C4-2B (cell line): ENCODE data around the gene PSMC4.

Experiments used
- H3K27ac ChIP-seq: fragments of 450-650 bp; 2 replicates; pipeline ENCODE4 v1.5.1; 2017
- ZFX ChIP-seq: fragments of 450-650 bp; IDR thresholded peaks from 2 replicates; pipeline ENCODE4 v1.6.1; 2017
- TF ChIP-seq, protein P1 (sequence below): fragments of 450-650 bp; conservative IDR thresholded peaks from 2 replicates; pipeline ENCODE4 v1.5.1; 2017; ENCODE audit warnings: mild to moderate bottlenecking

Gene PSMC4

DNA sequence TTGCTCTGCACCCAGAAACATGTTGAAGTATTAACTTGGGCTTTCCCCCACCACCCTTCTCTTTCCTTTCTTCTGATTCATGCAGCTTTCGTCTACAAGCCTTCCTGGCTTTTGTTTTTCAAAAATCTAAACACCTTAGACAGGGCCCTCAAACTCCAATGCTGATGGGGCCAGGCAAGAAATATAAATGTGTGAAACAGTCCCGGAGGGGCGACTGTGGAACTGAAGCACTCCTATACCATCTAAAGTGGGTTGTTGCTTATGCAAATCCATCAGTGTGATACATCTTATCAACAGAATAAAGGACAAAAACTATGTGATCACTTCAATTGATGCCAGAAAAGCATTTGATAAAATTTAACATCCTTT is 42.6 kb upstream of the PSMC4 start:
- H3K27ac ChIP-seq: no peak overlapping the region
- TF ChIP-seq, protein P1, sequence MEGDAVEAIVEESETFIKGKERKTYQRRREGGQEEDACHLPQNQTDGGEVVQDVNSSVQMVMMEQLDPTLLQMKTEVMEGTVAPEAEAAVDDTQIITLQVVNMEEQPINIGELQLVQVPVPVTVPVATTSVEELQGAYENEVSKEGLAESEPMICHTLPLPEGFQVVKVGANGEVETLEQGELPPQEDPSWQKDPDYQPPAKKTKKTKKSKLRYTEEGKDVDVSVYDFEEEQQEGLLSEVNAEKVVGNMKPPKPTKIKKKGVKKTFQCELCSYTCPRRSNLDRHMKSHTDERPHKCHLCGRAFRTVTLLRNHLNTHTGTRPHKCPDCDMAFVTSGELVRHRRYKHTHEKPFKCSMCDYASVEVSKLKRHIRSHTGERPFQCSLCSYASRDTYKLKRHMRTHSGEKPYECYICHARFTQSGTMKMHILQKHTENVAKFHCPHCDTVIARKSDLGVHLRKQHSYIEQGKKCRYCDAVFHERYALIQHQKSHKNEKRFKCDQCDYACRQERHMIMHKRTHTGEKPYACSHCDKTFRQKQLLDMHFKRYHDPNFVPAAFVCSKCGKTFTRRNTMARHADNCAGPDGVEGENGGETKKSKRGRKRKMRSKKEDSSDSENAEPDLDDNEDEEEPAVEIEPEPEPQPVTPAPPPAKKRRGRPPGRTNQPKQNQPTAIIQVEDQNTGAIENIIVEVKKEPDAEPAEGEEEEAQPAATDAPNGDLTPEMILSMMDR: no peak
- no peak for TF ChIP-seq ZFX

DNA sequence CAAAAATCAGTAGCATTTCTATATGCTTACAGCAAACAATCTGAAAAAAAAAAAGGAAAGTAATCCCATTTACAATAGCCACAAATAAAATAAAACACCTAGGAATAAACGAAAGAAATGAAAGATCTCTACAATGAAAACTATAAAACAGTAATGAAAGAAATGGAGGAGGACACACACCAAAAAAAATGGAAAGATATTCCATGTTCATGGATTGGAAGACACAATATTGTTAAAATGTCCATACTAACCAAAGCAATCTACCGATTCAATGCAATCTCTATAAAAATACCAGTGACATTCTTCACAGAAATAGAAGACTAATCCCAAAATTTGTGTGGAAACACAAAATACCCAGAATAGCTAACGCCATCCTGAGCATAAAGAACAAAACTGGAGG is 41.2 kb upstream of the PSMC4 start:
- no peak for TF ChIP-seq ZFX
- TF ChIP-seq, protein P1: no peak
- H3K27ac ChIP-seq: no peak overlapping the region

DNA sequence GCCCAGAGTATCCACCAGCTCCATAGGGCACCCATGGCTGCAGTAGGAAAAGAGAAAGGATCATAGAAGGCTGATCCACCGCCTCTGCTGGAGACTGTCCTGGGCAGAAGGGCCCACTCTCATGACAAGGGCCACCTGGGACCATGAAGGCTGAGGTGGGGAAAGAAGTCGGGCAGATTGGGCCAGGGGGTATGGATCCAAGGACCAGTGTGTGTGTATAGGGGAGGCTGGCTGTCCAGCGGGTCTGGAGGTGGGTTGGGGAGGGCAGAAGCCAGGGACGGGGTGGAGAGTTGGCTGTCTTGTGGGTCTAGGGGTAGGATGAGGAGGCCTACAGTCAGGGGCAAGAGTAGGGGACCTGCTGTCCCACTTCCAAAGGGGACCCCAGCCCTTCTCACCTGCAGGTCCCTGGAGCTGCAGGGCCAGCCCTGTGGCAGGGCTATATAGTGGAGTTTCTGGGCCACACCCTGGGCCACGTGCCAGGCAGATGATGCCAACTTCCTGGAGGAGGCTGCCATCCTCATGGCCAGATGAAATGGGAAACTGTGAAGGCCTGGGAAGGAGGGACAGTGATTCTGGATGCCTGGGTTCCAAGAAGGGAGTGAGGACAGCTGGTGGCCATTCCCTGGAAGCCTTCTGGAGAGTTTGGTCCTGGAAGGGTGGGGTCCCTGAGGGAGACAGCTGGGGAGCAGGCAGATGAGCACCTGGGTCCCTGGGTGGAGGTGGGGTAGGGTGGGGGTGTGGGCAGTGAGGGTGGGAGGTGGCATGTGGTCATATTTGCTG is 36.2 kb upstream of the PSMC4 start, which contains the start of gene FCGBP:
Gene FCGBP (minus strand): TSS at position 51 of the 780 bp plus-strand sequence.
- TF ChIP-seq, protein P1: no peak
- no peak for TF ChIP-seq ZFX
- H3K27ac ChIP-seq: peak within 1 kb of the TSS; percentile 48; the same call in 1 of the 2 replicates

DNA sequence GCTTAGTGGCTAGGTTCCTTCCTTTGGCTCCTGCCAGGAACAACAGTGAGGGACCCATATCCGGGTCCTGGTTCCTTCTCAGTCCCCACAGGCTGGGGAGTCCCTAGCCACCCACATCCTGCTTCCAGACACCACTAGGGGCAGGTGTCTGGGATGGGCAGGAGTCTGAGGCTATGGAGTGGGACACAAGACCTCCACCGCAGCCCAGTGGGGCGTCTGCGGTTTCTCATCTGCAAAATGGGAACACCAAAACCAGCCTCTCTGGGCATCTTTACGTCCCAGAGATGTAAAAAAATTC is 35.7 kb upstream of the PSMC4 start:
- TF ChIP-seq, protein P1: no peak
- TF ChIP-seq ZFX: no peak

DNA sequence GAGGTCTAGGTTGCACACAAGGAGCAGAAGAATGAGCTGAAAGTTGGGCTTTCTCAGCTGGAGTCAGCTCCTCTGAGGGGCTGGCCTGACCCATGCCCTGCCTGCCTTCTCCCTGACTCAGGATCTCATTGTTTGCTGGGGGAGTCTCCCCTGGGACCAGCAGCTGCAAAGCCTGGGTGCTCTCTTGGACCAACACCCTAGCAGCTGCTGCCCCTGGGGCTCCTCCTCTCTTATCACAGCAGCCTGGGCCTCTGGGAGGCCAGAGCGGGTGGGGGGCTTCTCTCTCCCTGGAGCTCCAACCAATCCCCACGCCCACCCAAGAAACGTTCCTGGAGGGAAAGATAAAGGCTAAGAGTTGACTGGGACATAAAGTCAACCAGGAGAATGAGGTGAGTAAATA is 34.9 kb upstream of the PSMC4 start:
- TF ChIP-seq, protein P1: no peak
- no peak for TF ChIP-seq ZFX
- peak overlapping the region; percentile 48; the same call in 1 of the 2 replicates for H3K27ac ChIP-seq

More for the DNA sequence above, 35.7 kb upstream of the PSMC4 start:
- H3K27ac ChIP-seq: peak overlapping the region; percentile 48; the same call in 1 of the 2 replicates

DNA sequence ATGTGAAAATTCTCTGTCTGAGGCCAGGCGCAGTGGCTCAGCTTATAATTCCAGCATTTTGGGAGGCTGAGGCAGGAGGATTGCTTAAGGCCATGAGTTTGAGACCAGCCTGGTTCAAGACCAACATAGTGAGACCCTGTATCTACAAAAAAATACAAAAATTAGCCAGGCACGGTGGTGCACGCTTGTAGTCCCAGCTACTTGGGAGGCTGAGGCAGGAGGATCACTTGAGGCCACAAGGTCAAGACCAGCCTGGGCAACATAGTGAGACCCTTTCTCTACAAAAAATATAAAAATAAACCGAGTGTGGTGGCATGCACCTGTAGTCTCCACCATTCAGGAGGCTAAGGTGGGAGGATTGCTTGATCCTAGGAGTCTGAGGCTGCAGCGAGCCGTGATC is 34.3 kb upstream of the PSMC4 start:
- TF ChIP-seq ZFX: no peak
- TF ChIP-seq, protein P1: no peak
- H3K27ac ChIP-seq: peak overlapping the region; percentile 48

DNA sequence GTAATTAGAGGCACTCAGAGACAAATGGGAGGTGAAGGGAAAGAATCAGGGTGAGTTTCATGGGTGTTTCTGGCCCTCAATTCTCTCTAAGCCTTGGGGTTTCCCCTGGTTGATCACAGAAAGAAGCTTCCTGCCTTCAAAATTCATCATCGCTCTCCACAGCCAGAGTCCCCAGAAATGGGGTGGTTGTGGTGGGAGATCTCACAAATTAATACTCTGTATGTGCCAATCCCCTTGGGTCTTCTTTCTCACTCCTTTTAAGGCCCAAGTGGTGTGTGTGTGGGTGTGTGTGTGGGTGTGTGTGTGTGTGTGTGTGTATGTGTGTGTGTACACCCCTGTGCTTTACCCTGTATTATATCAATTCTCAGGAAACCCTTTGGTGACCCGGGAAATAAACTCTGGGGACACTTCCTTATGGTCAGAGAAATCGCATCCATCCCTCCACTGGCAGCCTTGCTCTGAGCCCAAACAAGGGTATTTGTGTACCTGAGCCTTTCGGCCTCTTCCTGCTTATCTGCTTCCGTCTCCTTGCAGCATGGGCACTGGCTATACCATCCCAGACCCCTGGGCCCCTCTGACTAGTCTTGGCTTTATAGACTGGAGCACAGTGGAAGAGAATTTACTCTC is 33.8 kb upstream of the PSMC4 start:
- no peak for TF ChIP-seq ZFX
- TF ChIP-seq, protein P1: no peak

More for the DNA sequence above, 33.8 kb upstream of the PSMC4 start:
- H3K27ac ChIP-seq: peak overlapping the region; percentile 48
